Esophagus (tissue), 2 donors: ENCODE measurements around the gene CD44. TPM values are rescaled to one million over a fixed set of nuclear protein-coding genes. Genes with fewer than 3 reads are reported as not detected.

Experiments
- H3K27ac ChIP-seq, 2 donors: one replicate each; pipeline ENCODE4 v1.5.1; 2013; ENCODE audit warnings: low read depth in 2 of 2, mild to moderate bottlenecking in 2 of 2, inconsistent platforms in 1 of 2, low read length in 1 of 2, moderate library complexity in 1 of 2
- H3K27me3 ChIP-seq, 2 donors: one replicate each; pipeline ENCODE4 v1.6.1; 2013; ENCODE audit warnings: low read length in 2 of 2, control low read depth in 1 of 2, mild to moderate bottlenecking in 1 of 2; ENCODE audit not compliant: insufficient read depth in 2 of 2, control insufficient read depth in 1 of 2
- H3K36me3 ChIP-seq, 2 donors: one replicate each; pipeline ENCODE4 v1.6.1; 2013; ENCODE audit warnings: low read length in 1 of 2; ENCODE audit not compliant: control insufficient read depth in 2 of 2, insufficient read depth in 2 of 2
- H3K4me1 ChIP-seq, 2 donors: one replicate each; pipeline ENCODE4 v1.6.1; 2013; ENCODE audit warnings: low read length in 1 of 2; ENCODE audit not compliant: control insufficient read depth in 2 of 2, insufficient read depth in 2 of 2
- H3K4me3 ChIP-seq, 2 donors: one replicate each; pipeline ENCODE4 v1.5.1; 2013; ENCODE audit warnings: low read length in 2 of 2, mild to moderate bottlenecking in 2 of 2, low read depth in 1 of 2, moderate library complexity in 1 of 2
- H3K9me3 ChIP-seq, 2 donors: one replicate each; pipeline ENCODE4 v1.6.1; 2013; ENCODE audit warnings: mild to moderate bottlenecking in 2 of 2, low read depth in 1 of 2, low read length in 1 of 2, moderate library complexity in 1 of 2; ENCODE audit not compliant: control insufficient read depth in 2 of 2, insufficient read depth in 1 of 2
- WGBS, 2 donors: extraction: QIAGEN DNeasy Blood & Tissue Kit; methylation state at CpG; one replicate each; pipeline ENCODE4 v1.1.7; 2013; 5-methylcytosine and 5-hydroxymethylcytosine counted together
- polyA plus RNA-seq, 2 donors: library from polyadenylated mRNA; stranded (reverse); fragments of 200-250 nt; gene quantifications; one replicate each; pipeline ENCODE4 v1.2.3, GENCODE V29; 2013
- donor health status: healthy with polysubstance abuse.
- donor health status: Bipolar disorder and iron deficiency.

The CD44 gene
- polyA plus RNA-seq, 2 donors = 130 to 161 TPM

DNA sequence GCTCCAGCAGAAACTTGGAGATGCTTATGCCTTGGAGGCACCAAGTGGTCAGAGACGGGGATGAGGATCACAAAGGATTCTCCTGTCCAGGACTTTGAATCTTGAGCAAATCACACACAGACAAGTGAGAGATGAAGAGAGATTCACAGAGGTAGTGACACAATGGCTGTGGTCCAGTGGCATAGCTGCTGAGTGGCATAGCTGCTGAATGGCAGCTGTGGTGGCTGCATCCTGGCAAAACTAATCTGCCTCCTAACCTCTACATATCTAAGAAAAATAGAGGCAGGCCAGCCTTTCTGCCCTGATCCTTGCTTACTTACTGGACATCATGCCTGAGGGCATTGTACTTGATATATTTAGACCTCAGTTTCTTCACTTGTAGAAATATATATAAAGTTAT, 102.6 kb downstream of the CD44 start:
- Histone ChIP-seq H3K4me1 (no peaks in the 10 kb centered on the region), H3K27me3 (no peaks in the 10 kb centered on the region), H3K4me3 (no peak overlapping the region), H3K27ac (no peak overlapping the region), H3K9me3 (no peaks in the 10 kb centered on the region), H3K36me3 (no peaks in the 10 kb centered on the region)
- 88 to 95% methylated on average over 1 of the region's 1 CpG for WGBS, 2 donors

DNA sequence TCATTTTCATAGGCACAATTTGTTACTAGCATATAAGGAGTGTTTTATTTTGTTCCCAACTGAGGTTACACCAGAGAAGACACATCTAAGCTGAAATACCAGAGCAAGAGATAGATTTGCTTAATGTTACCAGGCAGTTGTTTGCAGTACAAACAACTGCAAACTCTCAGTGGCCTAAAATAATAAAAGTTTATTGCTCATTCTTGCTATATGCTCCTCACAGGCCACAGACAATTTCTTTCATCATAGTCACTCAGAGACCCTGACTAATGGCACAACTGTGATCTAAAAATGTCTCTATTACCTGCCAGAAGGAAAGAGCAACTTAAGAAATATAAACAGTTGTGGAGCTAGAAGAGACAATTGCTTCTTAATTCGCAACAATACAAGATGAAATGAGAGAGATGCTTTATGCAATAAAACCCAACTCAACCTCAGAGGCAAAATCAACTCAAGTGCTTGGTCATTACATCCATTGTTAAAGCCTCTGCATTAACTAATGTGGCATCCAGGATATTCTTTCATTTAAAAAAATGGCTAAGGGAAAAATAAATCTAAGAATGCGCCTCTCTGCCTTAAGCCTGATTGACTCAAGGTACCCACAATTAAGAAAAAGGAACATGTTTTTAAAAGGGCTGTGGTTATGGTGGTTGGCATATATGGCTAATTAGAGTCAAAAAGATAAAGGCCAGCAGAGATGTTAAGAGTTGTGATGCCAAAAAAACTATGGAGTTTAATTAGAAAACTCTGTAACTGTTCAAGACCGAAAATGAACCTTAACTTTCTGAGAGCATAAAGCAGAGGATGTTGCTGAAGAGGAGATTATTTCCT, 103.7 kb downstream of the CD44 start:
- 91% methylated on average over 3 of the region's 3 CpGs for WGBS, 2 donors
- H3K36me3 ChIP-seq = no peaks in the 10 kb centered on the region
- no peak overlapping the region for H3K27ac ChIP-seq
- H3K9me3 ChIP-seq = no peaks in the 10 kb centered on the region
- peaks cover 0 to 2% of the 10 kb centered on the region in 2 donors for H3K4me1 ChIP-seq
- H3K4me3 ChIP-seq = no peak overlapping the region
- no peaks in the 10 kb centered on the region for H3K27me3 ChIP-seq

DNA sequence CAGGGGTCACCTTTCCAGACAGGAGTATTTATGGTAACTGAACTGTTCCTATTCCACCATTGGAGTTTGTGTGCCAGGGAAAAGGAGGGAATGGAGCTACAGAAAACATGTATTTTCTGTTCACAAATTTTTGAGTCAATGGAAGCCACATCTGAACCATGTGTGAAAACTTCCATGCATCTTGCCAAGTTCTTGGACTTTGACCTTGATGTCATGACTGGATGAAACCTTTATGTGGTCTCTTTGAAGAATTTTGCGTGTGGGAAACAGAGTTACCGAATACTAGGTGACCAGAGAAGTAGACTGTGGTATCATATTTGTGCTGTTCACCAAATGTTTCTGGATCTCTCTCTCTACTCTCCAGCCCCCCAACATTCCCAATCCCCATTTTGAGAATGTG, 104.8 kb downstream of the CD44 start:
- no peaks in the 10 kb centered on the region for H3K27me3 ChIP-seq
- H3K9me3 ChIP-seq = no peaks in the 10 kb centered on the region
- H3K4me3 ChIP-seq = no peak overlapping the region
- no peaks in the 10 kb centered on the region for H3K36me3 ChIP-seq
- peaks cover 0 to 2% of the 10 kb centered on the region in 2 donors for H3K4me1 ChIP-seq
- 93 to 94% methylated on average over 2 of the region's 2 CpGs for WGBS, 2 donors
- H3K27ac ChIP-seq = no peak overlapping the region

DNA sequence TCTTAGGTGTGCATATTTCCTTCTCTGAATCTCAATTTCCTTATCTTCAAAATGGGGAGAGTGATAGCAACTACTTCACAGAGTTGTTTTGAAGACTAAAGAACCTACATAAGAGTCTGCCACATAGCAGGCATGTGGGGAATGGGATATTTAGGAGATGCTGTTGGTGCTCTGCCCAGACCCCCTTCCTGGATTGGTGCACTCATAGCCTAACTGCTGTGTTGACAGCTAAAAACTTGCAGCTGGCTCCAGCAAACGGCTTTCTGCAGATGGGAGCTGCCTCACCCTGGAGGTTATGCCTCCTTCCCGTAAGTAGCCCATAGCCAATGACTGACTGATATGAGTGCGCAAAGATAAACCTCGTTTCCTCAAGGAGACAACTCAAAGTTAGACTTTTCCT, 106.1 kb downstream of the CD44 start:
- no peaks in the 10 kb centered on the region for H3K36me3 ChIP-seq
- H3K27ac ChIP-seq = no peak overlapping the region
- H3K27me3 ChIP-seq = no peaks in the 10 kb centered on the region
- H3K4me1 ChIP-seq = peaks cover 0 to 2% of the 10 kb centered on the region in 2 donors
- no peaks in the 10 kb centered on the region for H3K9me3 ChIP-seq
- WGBS, 2 donors = 81 to 86% methylated on average over 4 of the region's 4 CpGs
- H3K4me3 ChIP-seq = no peak overlapping the region

DNA sequence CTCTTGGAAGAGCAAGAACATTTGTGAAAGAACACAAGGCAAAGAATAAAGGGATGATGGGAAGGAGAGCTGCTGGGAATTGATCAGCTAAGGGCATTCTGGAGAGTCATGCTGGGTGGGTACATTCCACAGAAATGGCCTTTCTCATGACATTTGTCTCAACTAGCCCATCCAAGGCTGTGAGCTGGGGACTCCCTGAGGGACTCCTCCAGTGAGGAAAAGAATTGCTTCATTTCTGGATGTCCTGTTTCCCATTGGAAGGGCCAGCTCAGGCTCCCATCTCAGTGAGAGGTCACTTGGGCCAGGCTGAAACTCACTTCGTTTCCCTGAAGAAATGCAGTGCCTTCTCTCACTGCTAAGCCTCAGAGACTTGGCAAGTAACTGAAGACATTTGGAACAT, 106.8 kb downstream of the CD44 start:
- Histone ChIP-seq H3K27ac (no peak overlapping the region), H3K36me3 (no peaks in the 10 kb centered on the region), H3K4me1 (peaks cover 0 to 2% of the 10 kb centered on the region in 2 donors), H3K4me3 (no peak overlapping the region), H3K9me3 (no peaks in the 10 kb centered on the region), H3K27me3 (no peaks in the 10 kb centered on the region)
- WGBS, 2 donors = 78 to 88% methylated on average over 1 of the region's 1 CpG

DNA sequence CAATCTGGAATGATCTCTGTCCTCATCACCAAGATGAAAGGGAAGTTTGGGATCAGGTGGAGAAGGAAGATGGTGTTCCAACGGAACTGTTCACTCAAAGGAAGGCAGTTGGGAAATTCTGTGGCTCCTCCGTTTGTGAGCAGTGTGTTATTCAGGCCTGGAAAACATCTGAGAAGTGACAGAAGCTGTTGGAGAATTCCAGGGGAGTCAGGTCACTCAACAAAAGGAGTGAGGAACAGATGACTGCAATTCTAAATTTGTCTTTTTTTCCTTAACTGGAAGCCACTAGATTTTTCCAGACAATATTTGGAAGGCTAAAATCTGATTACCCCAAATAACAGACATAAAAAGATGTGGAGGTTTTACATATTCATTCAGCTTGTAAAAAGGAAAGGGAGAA, 107.8 kb downstream of the CD44 start:
- H3K27ac ChIP-seq = peak overlapping the region in 1 of 2 donors; percentile 10
- no peak overlapping the region for H3K4me3 ChIP-seq
- H3K27me3 ChIP-seq = no peaks in the 10 kb centered on the region
- H3K4me1 ChIP-seq = peaks cover 0 to 2% of the 10 kb centered on the region in 2 donors
- no peaks in the 10 kb centered on the region for H3K9me3 ChIP-seq
- no peaks in the 10 kb centered on the region for H3K36me3 ChIP-seq
- 44 to 58% methylated on average over 2 of the region's 2 CpGs for WGBS, 2 donors

DNA sequence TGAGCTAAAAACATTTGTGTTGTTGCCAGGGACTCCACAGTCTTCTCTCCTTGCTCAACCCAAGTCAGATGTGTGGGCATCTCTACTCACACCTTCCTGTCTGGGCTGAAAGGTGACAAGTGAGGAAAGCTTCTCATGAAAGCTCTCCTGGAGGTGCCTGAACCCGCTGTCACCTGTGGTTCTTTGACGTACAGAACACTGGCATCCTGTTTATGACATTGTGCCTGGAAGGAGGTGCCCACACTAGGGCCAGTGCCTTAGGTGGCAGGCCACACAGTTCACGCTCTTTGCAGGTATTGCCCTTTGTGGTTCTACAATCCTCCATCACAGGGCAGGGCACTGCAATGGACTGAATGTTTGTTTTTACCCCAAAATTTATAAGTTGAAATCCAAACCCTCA, 108.5 kb downstream of the CD44 start:
- peak overlapping the region in 1 of 2 donors; percentile 3 for H3K27ac ChIP-seq
- H3K4me3 ChIP-seq = no peak overlapping the region
- no peaks in the 10 kb centered on the region for H3K9me3 ChIP-seq
- peaks cover 0 to 2% of the 10 kb centered on the region in 2 donors for H3K4me1 ChIP-seq
- H3K27me3 ChIP-seq = no peaks in the 10 kb centered on the region
- WGBS, 2 donors = 82 to 86% methylated on average over 3 of the region's 3 CpGs
- no peaks in the 10 kb centered on the region for H3K36me3 ChIP-seq

DNA sequence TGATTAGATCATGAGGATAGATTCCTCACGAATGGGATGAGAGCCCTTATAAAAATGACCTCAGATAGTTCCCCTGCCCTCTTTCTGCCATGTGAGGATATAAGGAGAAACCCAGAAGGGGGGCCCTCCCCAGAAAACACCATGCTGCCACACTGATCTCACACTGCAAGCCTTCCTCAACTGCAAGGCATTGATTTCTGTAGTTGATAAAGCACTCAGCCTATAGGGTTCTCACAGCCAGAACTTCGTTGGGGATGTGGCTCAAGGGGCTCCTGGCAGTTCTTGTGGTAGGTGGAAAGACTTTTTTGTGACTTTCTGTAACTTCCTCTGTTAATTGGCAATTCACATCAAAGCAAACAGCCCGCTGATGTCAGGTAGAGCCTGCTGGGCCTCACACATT, 108.9 kb downstream of the CD44 start:
- WGBS, 2 donors = 81 to 85% methylated on average over 3 of the region's 3 CpGs
- H3K27ac ChIP-seq = no peak overlapping the region

DNA sequence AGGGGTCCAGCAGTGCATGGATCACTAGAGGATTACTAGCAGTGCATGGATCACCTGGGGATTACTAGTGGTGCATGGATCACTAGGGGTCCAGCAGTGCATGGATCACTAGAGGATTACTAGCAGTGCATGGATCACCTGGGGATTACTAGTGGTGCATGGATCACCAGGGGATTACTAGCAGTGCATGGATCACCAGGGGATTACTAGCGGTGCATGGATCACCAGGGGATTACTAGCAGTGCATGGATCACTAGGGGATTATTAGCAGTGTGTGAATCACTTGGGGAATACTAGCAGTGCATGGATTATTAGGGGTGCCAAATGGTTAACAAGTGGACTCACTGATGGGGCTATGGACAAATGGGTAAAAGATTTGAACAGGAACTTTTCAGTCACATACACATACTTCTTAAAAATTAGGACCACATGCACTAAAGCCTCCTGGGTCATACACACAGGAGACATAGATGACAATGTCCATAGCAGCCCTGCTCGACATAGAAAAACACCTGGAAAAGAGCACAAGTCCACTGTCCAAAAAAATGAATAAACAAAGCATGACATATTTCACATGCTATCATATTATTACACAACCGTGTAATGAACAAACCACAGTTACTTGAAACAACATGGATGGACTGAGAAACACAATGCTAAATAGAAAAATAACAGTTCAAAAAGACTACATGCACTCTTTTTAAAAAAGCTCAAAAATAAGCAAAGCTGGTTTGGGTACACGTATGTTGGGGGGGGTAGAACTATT, 109.8 kb downstream of the CD44 start:
- no peaks in the 10 kb centered on the region for H3K27me3 ChIP-seq
- 68 to 69% methylated on average over 4 of the region's 4 CpGs for WGBS, 2 donors

More for the DNA sequence above, 108.9 kb downstream of the CD44 start:
- H3K9me3 ChIP-seq = no peaks in the 10 kb centered on the region
- no peak overlapping the region for H3K4me3 ChIP-seq
- no peaks in the 10 kb centered on the region for H3K36me3 ChIP-seq
- peaks cover 0 to 2% of the 10 kb centered on the region in 2 donors for H3K4me1 ChIP-seq
- no peaks in the 10 kb centered on the region for H3K27me3 ChIP-seq

More for the DNA sequence above, 109.8 kb downstream of the CD44 start:
- no peak overlapping the region for H3K27ac ChIP-seq
- H3K4me1 ChIP-seq = peaks cover 0 to 2% of the 10 kb centered on the region in 2 donors
- H3K9me3 ChIP-seq = no peaks in the 10 kb centered on the region
- H3K36me3 ChIP-seq = no peaks in the 10 kb centered on the region
- H3K4me3 ChIP-seq = no peak overlapping the region
